Lower leg skin (tissue), 3 donors: ENCODE data around the gene MCOLN1.

Source experiments
- CTCF ChIP-seq, 3 donors: fragments of 450-650 bp; IDR thresholded peaks; one replicate each; pipeline ENCODE4 v1.5.1; 2016; ENCODE audit warnings: antibody characterized with exemption in 3 of 3, mild to moderate bottlenecking in 3 of 3, moderate library complexity in 2 of 3
- POLR2A ChIP-seq, 2 donors: fragments of 450-650 bp; IDR thresholded peaks; one replicate each; pipeline ENCODE4 v1.6.1; 2016 to 2017; ENCODE audit warnings: antibody characterized with exemption in 2 of 2, mild to moderate bottlenecking in 1 of 2, moderate library complexity in 1 of 2

- no peak for TF ChIP-seq CTCF (IDR thresholded peaks at IDR 0.05)
- no peak for TF ChIP-seq POLR2A (IDR thresholded peaks at IDR 0.05)
Observed at GRCh38 chr19:7522072-7522922, at the start of gene MCOLN1.
